HG03342 (cell line): ENCODE measurements around the gene PTPN4.
A peak's percentile ranks its signal among the peaks of the same experiment; 100 is the strongest.
"Not testable (repeated sequence)": the region's sequence is repeated elsewhere in the genome, so short reads cannot be mapped to it uniquely, and the experiment has no call there.

Experiments
- ATAC-seq: cut with Tn5 transposase; IDR thresholded peaks from one replicate; pipeline ENCODE4 v1.9.1; 2021; ENCODE audit warnings: mild to moderate bottlenecking, moderate library complexity; ENCODE audit not compliant: unreplicated experiment

PTPN4 gene

GRCh38 chr2:119932809-119933208 is 173.1 kb downstream of the PTPN4 start:
- ATAC-seq: no peak

GRCh38 chr2:119934319-119934718 is 174.6 kb downstream of the PTPN4 start:
- no peak for ATAC-seq

GRCh38 chr2:119937680-119938079 is 178.0 kb downstream of the PTPN4 start:
- ATAC-seq: no peak

- ATAC-seq: no peak
These were observed 180.2 kb downstream of the PTPN4 start for GRCh38 chr2:119939915-119940314.

- no peak for ATAC-seq
These were observed 181.1 kb downstream of the PTPN4 start for GRCh38 chr2:119940856-119941255.

- ATAC-seq: no peak
These were observed 181.7 kb downstream of the PTPN4 start for GRCh38 chr2:119941388-119941787.

GRCh38 chr2:119941981-119942513 is 182.3 kb downstream of the PTPN4 start:
- ATAC-seq: no peak

GRCh38 chr2:119943058-119943457 is 183.3 kb downstream of the PTPN4 start:
- ATAC-seq: no peak

GRCh38 chr2:119947535-119947934 is 187.8 kb downstream of the PTPN4 start:
- ATAC-seq: no peak

GRCh38 chr2:119950966-119951365 is 191.2 kb downstream of the PTPN4 start:
- no peak for ATAC-seq

GRCh38 chr2:119958670-119959268 is 199.0 kb downstream of the PTPN4 start:
- ATAC-seq: no peak

GRCh38 chr2:119960821-119961220 is 201.1 kb downstream of the PTPN4 start:
- no peak for ATAC-seq

- no peak for ATAC-seq
These were observed 222.2 kb downstream of the PTPN4 start for GRCh38 chr2:119981896-119982295.

- no peak for ATAC-seq
These were observed 222.8 kb downstream of the PTPN4 start for GRCh38 chr2:119982506-119982905.

- ATAC-seq: no peak
These were observed 223.4 kb downstream of the PTPN4 start for GRCh38 chr2:119983108-119983507.

GRCh38 chr2:119996148-119996547 is 236.4 kb downstream of the PTPN4 start:
- no peak for ATAC-seq

- ATAC-seq: not testable (repeated sequence)
These were observed 237.5 kb downstream of the PTPN4 start for GRCh38 chr2:119996896-119997891.

- no peak for ATAC-seq
These were observed 241.7 kb downstream of the PTPN4 start for GRCh38 chr2:120001471-120001870.

GRCh38 chr2:120004254-120004653 is 244.5 kb downstream of the PTPN4 start:
- ATAC-seq: no peak

GRCh38 chr2:120005834-120006521 is 246.3 kb downstream of the PTPN4 start:
- ATAC-seq: peak; percentile 92

GRCh38 chr2:120007851-120008250 is 248.1 kb downstream of the PTPN4 start:
- ATAC-seq: no peak
